IMR-90 (cell line): ENCODE data around the gene TMEM129. TPM values are rescaled to one million over a fixed set of nuclear protein-coding genes. Genes with fewer than 3 reads are reported as not detected.
A peak's percentile ranks its signal among the peaks of the same experiment; 100 is the strongest.

ENCODE experiments used
- ATAC-seq: fragments of 200-7000 bp; cut with Tn5 transposase; 2 replicates; pipeline ENCODE4 v1.9.1; 2020; ENCODE audit warnings: low read depth, mild to moderate bottlenecking, moderate library complexity
- BruUV-seq: library from RNA; stranded (reverse); fragments of 400-500 nt; replicated peaks from 2 replicates; lab custom pipeline; 2021; lab: Mats Ljungman, UMichigan
- CTCF ChIA-PET: fragments of 300-600 bp; formaldehyde crosslinking; extraction: SDS; loops from one replicate; lab custom pipeline; 2021; ENCODE audit warnings: antibody characterized with exemption; lab: Yijun Ruan, JAX
- POLR2A ChIA-PET: fragments of 300-600 bp; sonication (Branson Sonifier 250); formaldehyde crosslinking; loops from one replicate; lab custom pipeline; 2022; ENCODE audit warnings: antibody characterized with exemption; ENCODE audit not compliant: unreplicated experiment; lab: Charles Lee
- DNase-seq: peaks from one replicate; pipeline ENCODE4 v3.0.0; 2013
- H2AFZ ChIP-seq: replicated peaks from 2 replicates; pipeline ENCODE3; 2013; ENCODE audit warnings: low read length, mild to moderate bottlenecking; ENCODE audit not compliant: poor library complexity
- H2AK5ac ChIP-seq: 2 replicates; pipeline ENCODE4 v1.6.1; 2013; ENCODE audit warnings: low read depth, low read length, inconsistent platforms
- H2AK9ac ChIP-seq: replicated peaks from 2 replicates; pipeline ENCODE3; 2013; ENCODE audit warnings: mild to moderate bottlenecking, low read depth, low read length, moderate library complexity; ENCODE audit not compliant: poor library complexity
- H2BK120ac ChIP-seq: 2 replicates; pipeline ENCODE4 v1.6.1; 2013; ENCODE audit warnings: low read depth, low read length, inconsistent platforms
- H2BK15ac ChIP-seq: 3 replicates; pipeline ENCODE4 v1.6.1; 2013; ENCODE audit warnings: low read depth, low read length, inconsistent platforms
- H2BK20ac ChIP-seq: 2 replicates; pipeline ENCODE4 v1.6.1; 2013; ENCODE audit warnings: low read depth, mild to moderate bottlenecking, inconsistent platforms, low read length, moderate library complexity
- H2BK5ac ChIP-seq: 2 replicates; pipeline ENCODE4 v1.6.1; 2013; ENCODE audit warnings: mild to moderate bottlenecking, low read depth, low read length, inconsistent platforms; ENCODE audit not compliant: poor library complexity, severe bottlenecking
- H3K14ac ChIP-seq: replicated peaks from 2 replicates; pipeline ENCODE4 v1.6.1; 2013; ENCODE audit warnings: low read depth, low read length, inconsistent platforms
- H3K18ac ChIP-seq: 2 replicates; pipeline ENCODE4 v1.6.1; 2013; ENCODE audit warnings: low read depth, low read length, control low read depth
- H3K23ac ChIP-seq: 2 replicates; pipeline ENCODE4 v1.6.1; 2013; ENCODE audit warnings: low read depth, low read length, inconsistent platforms
- H3K27ac ChIP-seq: 2 replicates; pipeline ENCODE4 v1.5.1; 2013; ENCODE audit warnings: mild to moderate bottlenecking, control low read depth, low read length; ENCODE audit not compliant: insufficient read depth
- H3K27me3 ChIP-seq: 2 replicates; pipeline ENCODE4 v1.6.1; 2013; ENCODE audit warnings: low read length; ENCODE audit not compliant: control insufficient read depth, insufficient read depth
- H3K36me3 ChIP-seq: 2 replicates; pipeline ENCODE4 v1.6.1; 2013; ENCODE audit warnings: low read length, mixed read lengths; ENCODE audit not compliant: control insufficient read depth, insufficient read depth
- H3K4ac ChIP-seq: 2 replicates; pipeline ENCODE4 v1.6.1; 2013; ENCODE audit warnings: low read depth, low read length, inconsistent platforms
- H3K4me1 ChIP-seq: 2 replicates; pipeline ENCODE4 v1.6.1; 2013; ENCODE audit warnings: low read length, mixed read lengths; ENCODE audit not compliant: control insufficient read depth, insufficient read depth
- H3K4me2 ChIP-seq: 2 replicates; pipeline ENCODE4 v1.6.1; 2013; ENCODE audit warnings: low read depth, mild to moderate bottlenecking, control low read depth, low read length, moderate library complexity
- H3K4me3 ChIP-seq: 2 replicates; pipeline ENCODE4 v1.5.1; 2013; ENCODE audit warnings: low read depth, mild to moderate bottlenecking, control low read depth, low read length, moderate library complexity; ENCODE audit not compliant: insufficient read depth
- H3K56ac ChIP-seq: 2 replicates; pipeline ENCODE4 v1.6.1; 2013; ENCODE audit warnings: low read length, inconsistent platforms; ENCODE audit not compliant: insufficient read depth; ENCODE audit errors: extremely low read depth
- H3K79me1 ChIP-seq, 2 experiments: 2 replicates each; pipeline ENCODE4 v1.6.1; 2013; ENCODE audit warnings: low read length in 2 of 2, inconsistent platforms in 1 of 2, low read depth in 1 of 2
- H3K9ac ChIP-seq: 2 replicates; pipeline ENCODE4 v1.6.1; 2013; ENCODE audit warnings: low read depth, low read length, control low read depth
- H3K9me1 ChIP-seq: 2 replicates; pipeline ENCODE4 v1.6.1; 2013; ENCODE audit warnings: low read length, inconsistent platforms; ENCODE audit not compliant: insufficient read depth
- H3K9me3 ChIP-seq: 2 replicates; pipeline ENCODE4 v1.6.1; 2013; ENCODE audit warnings: low read length; ENCODE audit not compliant: control insufficient read depth, insufficient read depth
- H4K20me1 ChIP-seq: 2 replicates; pipeline ENCODE4 v1.6.1; 2013; ENCODE audit warnings: low read length, inconsistent platforms; ENCODE audit not compliant: insufficient read depth
- H4K5ac ChIP-seq: 2 replicates; pipeline ENCODE4 v1.6.1; 2013; ENCODE audit warnings: mild to moderate bottlenecking, low read depth, low read length, control low read depth
- H4K8ac ChIP-seq, 2 experiments: 2 replicates each; pipeline ENCODE4 v1.6.1; 2013; ENCODE audit warnings: low read depth in 2 of 2, low read length in 2 of 2, control low read depth in 1 of 2, inconsistent platforms in 1 of 2
- H4K91ac ChIP-seq: 2 replicates; pipeline ENCODE4 v1.6.1; 2013; ENCODE audit warnings: low read depth, low read length, inconsistent platforms; ENCODE audit not compliant: insufficient read depth
- CEBPB ChIP-seq: IDR thresholded peaks from 2 replicates; pipeline ENCODE4 v1.6.1; 2012; ENCODE audit warnings: low read depth, low read length, improper control_type of control experiment
- CHD1 ChIP-seq: IDR thresholded peaks from 2 replicates; pipeline ENCODE4 v1.6.1; 2012; ENCODE audit warnings: low read depth, low read length, improper control_type of control experiment
- FOS ChIP-seq: fragments of 150-350 bp; IDR thresholded peaks from 2 replicates; pipeline ENCODE4 v1.6.1; 2016; ENCODE audit warnings: low read depth, low read length
- MAFK ChIP-seq: IDR thresholded peaks from 2 replicates; pipeline ENCODE4 v1.6.1; 2012; ENCODE audit warnings: low read depth, low read length, improper control_type of control experiment
- MAZ ChIP-seq: IDR thresholded peaks from 2 replicates; pipeline ENCODE4 v1.6.1; 2012; ENCODE audit warnings: low read depth, mild to moderate bottlenecking, low read length, improper control_type of control experiment, moderate library complexity, borderline replicate concordance
- MXI1 ChIP-seq: IDR thresholded peaks from 2 replicates; pipeline ENCODE4 v1.6.1; 2012; ENCODE audit warnings: low read depth, mild to moderate bottlenecking, low read length, moderate library complexity, borderline replicate concordance
- NFE2L2 ChIP-seq: fragments of 150-350 bp; IDR thresholded peaks from 2 replicates; pipeline ENCODE4 v1.6.1; 2016; ENCODE audit warnings: low read depth, mild to moderate bottlenecking, low read length
- POLR2A ChIP-seq: IDR thresholded peaks from 2 replicates; pipeline ENCODE4 v1.6.1; 2012; ENCODE audit warnings: mild to moderate bottlenecking, low read depth, low read length
- RCOR1 ChIP-seq: IDR thresholded peaks from 2 replicates; pipeline ENCODE4 v1.6.1; 2012; ENCODE audit warnings: mild to moderate bottlenecking, low read length, improper control_type of control experiment; ENCODE audit not compliant: insufficient replicate concordance
- RFX5 ChIP-seq: IDR thresholded peaks from 2 replicates; pipeline ENCODE4 v1.8.0; 2012; ENCODE audit warnings: low read depth, mild to moderate bottlenecking, low read length, moderate library complexity
- SMC3 ChIP-seq: fragments of 150-350 bp; IDR thresholded peaks from 2 replicates; pipeline ENCODE4 v1.6.1; 2016; ENCODE audit warnings: low read depth, mild to moderate bottlenecking, antibody characterized with exemption, low read length, moderate library complexity
- WGBS, 2 experiments: methylation state at CpG; one replicate each; pipeline versions ENCODE4 v1.1.5 to v1.1.7; 2013; ENCODE audit warnings: missing lambda C conversion rate in 2 of 2; ENCODE audit not compliant: insufficient read length in 1 of 2; ENCODE audit errors: extremely low coverage in 2 of 2; 5-methylcytosine and 5-hydroxymethylcytosine counted together
- dilution Hi-C: fragments of 300-500 bp; cut with HindIII; formaldehyde crosslinking; loops from one replicate; pipeline ENCODE4 v1.14.3; 2018; ENCODE audit warnings: low sequenced_read_pairs; ENCODE audit not compliant: unreplicated experiment
- in situ Hi-C: fragments of 300-500 bp; cut with MboI; formaldehyde crosslinking; loops from 3 replicates; pipeline ENCODE4 v1.14.3; 2019; ENCODE audit warnings: low sequenced_read_pairs, inconsistent platforms, mixed read lengths
- intact Hi-C: fragments of 100-400 bp; cut with micrococcal nuclease; formaldehyde crosslinking; loops from 2 replicates; pipeline ENCODE4 v1.10.0; 2022
- polyA plus RNA-seq, 3 experiments: library from polyadenylated mRNA; depleted of rRNA; stranded (reverse); fragments of >200 nt; gene quantifications; 2 replicates each; pipeline ENCODE4 v1.2.3, GENCODE V29; 2012; ENCODE audit warnings: low replicate concordance in 1 of 3
- total RNA-seq: library from RNA; depleted of rRNA; stranded (reverse); fragments of >200 nt; gene quantifications from 2 replicates; pipeline ENCODE4 v1.2.3, GENCODE V29; 2012
- TF ChIP-seq, protein P1 (sequence below): fragments of 150-350 bp; IDR thresholded peaks from 2 replicates; pipeline ENCODE4 v1.6.1; 2016; ENCODE audit warnings: low read depth, mild to moderate bottlenecking, low read length, moderate library complexity, borderline replicate concordance

The TMEM129 gene
- total and polyA plus RNA-seq, 2 of the 4 experiments (the other 2 are of a cell fraction), result 6.6 to 26.6 TPM

GRCh38 chr4:1757836-1758235 is 36.7 kb upstream of the TMEM129 start:
- no TSS peak for BruUV-seq
- Histone ChIP-seq H2BK15ac (no peak overlapping the region), H4K91ac (no peak overlapping the region), H3K4me2 (no peak overlapping the region), H3K9me3 (no peaks in the 10 kb centered on the region), H2AK9ac (peak overlapping the region; percentile 28), H3K36me3 (no peaks in the 10 kb centered on the region), H3K9ac (no peak overlapping the region), H3K4me1 (no peaks in the 10 kb centered on the region), H2AK5ac (no peak overlapping the region), H3K18ac (no peak overlapping the region), H3K4ac (no peak overlapping the region), H2BK5ac (no peak overlapping the region), H3K9me1 (no peaks in the 10 kb centered on the region), H3K14ac (no peak overlapping the region), H2BK20ac (no peak overlapping the region), H3K56ac (no peak overlapping the region), H3K27me3 (no peaks in the 10 kb centered on the region; the same call in 1 of the 2 replicates), H4K5ac (no peak overlapping the region), H3K79me1 (no peaks in the 10 kb centered on the region), H2AFZ (no peak overlapping the region), H4K8ac (no peak overlapping the region), H3K4me3 (no peak overlapping the region), H4K20me1 (no peaks in the 10 kb centered on the region), H2BK120ac (no peak overlapping the region), H3K23ac (no peak overlapping the region), H3K27ac (no peak overlapping the region)
- intact Hi-C loops (no loop called here), dilution Hi-C loops (no loop called here), in situ Hi-C loops (no loop called here)
- CTCF ChIA-PET, result interaction anchor here (0.6 kb wide), 1 partner anchor 88 kb away, joined by 5 read pairs; no protein-coding TSS in a partner anchor
- DNase-seq (no peak), ATAC-seq (no peak)
- WGBS, 2 experiments, result 63% methylated on average over 4 of the region's 17 CpGs; no CpG with 5 or more reads in 1 of the 2 experiments
- TF ChIP-seq NFE2L2 (no peak), MXI1 (no peak), RFX5 (no peak), MAZ (no peak), POLR2A (no peak), FOS (no peak), SMC3 (no peak), CHD1 (no peak), CEBPB (no peak), MAFK (no peak), RCOR1 (no peak)
- TF ChIP-seq, protein P1, sequence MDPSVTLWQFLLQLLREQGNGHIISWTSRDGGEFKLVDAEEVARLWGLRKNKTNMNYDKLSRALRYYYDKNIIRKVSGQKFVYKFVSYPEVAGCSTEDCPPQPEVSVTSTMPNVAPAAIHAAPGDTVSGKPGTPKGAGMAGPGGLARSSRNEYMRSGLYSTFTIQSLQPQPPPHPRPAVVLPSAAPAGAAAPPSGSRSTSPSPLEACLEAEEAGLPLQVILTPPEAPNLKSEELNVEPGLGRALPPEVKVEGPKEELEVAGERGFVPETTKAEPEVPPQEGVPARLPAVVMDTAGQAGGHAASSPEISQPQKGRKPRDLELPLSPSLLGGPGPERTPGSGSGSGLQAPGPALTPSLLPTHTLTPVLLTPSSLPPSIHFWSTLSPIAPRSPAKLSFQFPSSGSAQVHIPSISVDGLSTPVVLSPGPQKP, result no peak
- POLR2A ChIA-PET, result no interaction called here
